ENCODE results near the gene AHI1. TPM values are rescaled to one million over a fixed set of nuclear protein-coding genes. Genes with fewer than 3 reads are reported as not detected.

Gene AHI1
- total RNA-seq, 2 experiments from 2014 or later: 21.1 to 27.5 TPM

GRCh38 chr6:135254471-135254870, 243.1 kb downstream of the AHI1 start:
- no peak for DNase-seq
- H3K4me1 Mint-ChIP-seq (ENCODE audit: low read depth): no peaks in the 10 kb centered on the region
- no peak overlapping the region for H3K4me3 Mint-ChIP-seq
- POLR2A ChIA-PET: no interaction called here
- H3K27ac Mint-ChIP-seq: no peak overlapping the region
- no peak for ATAC-seq (ENCODE audit: poor library complexity)
- H3K27me3 Mint-ChIP-seq: no peaks in the 10 kb centered on the region
- no peaks in the 10 kb centered on the region for H3K36me3 Mint-ChIP-seq (ENCODE audit: low read depth)
- Histone ChIP-seq H3K9me3 (ENCODE audit: control insufficient read depth in 1 of 2, insufficient read depth in 1 of 2, low read length in 2 of 2) (no peaks in the 10 kb centered on the region), H3K27me3 (ENCODE audit: control insufficient read depth in 1 of 2, insufficient read depth in 2 of 2, low read length in 2 of 2) (no peaks in the 10 kb centered on the region), H3K4me3 (ENCODE audit: low read length) (no peak overlapping the region), H3K27ac (ENCODE audit: low read depth in 1 of 2, low read length in 2 of 2) (no peak overlapping the region), H3K4me1 (ENCODE audit: insufficient read depth, low read length) (no peaks in the 10 kb centered on the region), H3K36me3 (ENCODE audit: insufficient read depth, low read length) (no peaks in the 10 kb centered on the region)
- TF ChIP-seq CTCF (IDR thresholded peaks at IDR 0.05): no peak
- intact Hi-C loops (cut with DNase I, micrococcal nuclease): no loop called here
- H3K9me3 Mint-ChIP-seq: no peaks in the 10 kb centered on the region
- CTCF ChIA-PET: no interaction called here

- Histone ChIP-seq H3K4me1 (ENCODE audit: insufficient read depth, low read length) (no peaks in the 10 kb centered on the region), H3K36me3 (ENCODE audit: insufficient read depth, low read length) (no peaks in the 10 kb centered on the region), H3K27ac (ENCODE audit: low read depth in 1 of 2, low read length in 2 of 2) (no peak overlapping the region), H3K27me3 (ENCODE audit: control insufficient read depth in 1 of 2, insufficient read depth in 2 of 2, low read length in 2 of 2) (no peaks in the 10 kb centered on the region), H3K4me3 (ENCODE audit: low read length) (no peak overlapping the region), H3K9me3 (ENCODE audit: control insufficient read depth in 1 of 2, insufficient read depth in 1 of 2, low read length in 2 of 2) (no peaks in the 10 kb centered on the region)
- DNase-seq: no peak
- intact Hi-C loops (cut with DNase I, micrococcal nuclease): no loop called here
- CTCF ChIA-PET: interaction anchor here (0.6 kb wide), 1 partner anchor 1046 kb away, joined by 3 read pairs; no protein-coding TSS in a partner anchor
- no peak for TF ChIP-seq CTCF (IDR thresholded peaks at IDR 0.05)
- Mint-ChIP-seq H3K27ac (no peak overlapping the region), H3K9me3 (no peaks in the 10 kb centered on the region), H3K27me3 (no peaks in the 10 kb centered on the region), H3K36me3 (ENCODE audit: low read depth) (no peaks in the 10 kb centered on the region), H3K4me1 (ENCODE audit: low read depth) (no peaks in the 10 kb centered on the region), H3K4me3 (no peak overlapping the region)
- no peak for ATAC-seq (ENCODE audit: poor library complexity)
- POLR2A ChIA-PET: interaction anchor here (0.6 kb wide), 1 partner anchor 104 kb away, joined by 4 read pairs; no protein-coding TSS in a partner anchor
These were observed 245.8 kb downstream of the AHI1 start for GRCh38 chr6:135251498-135252441.

- Mint-ChIP-seq H3K36me3 (ENCODE audit: low read depth) (no peaks in the 10 kb centered on the region), H3K4me3 (no peak overlapping the region), H3K9me3 (no peaks in the 10 kb centered on the region), H3K27ac (no peak overlapping the region), H3K4me1 (ENCODE audit: low read depth) (no peaks in the 10 kb centered on the region), H3K27me3 (no peaks in the 10 kb centered on the region)
- Histone ChIP-seq H3K4me1 (ENCODE audit: insufficient read depth, low read length) (no peaks in the 10 kb centered on the region), H3K36me3 (ENCODE audit: insufficient read depth, low read length) (no peaks in the 10 kb centered on the region), H3K27me3 (ENCODE audit: control insufficient read depth in 1 of 2, insufficient read depth in 2 of 2, low read length in 2 of 2) (no peaks in the 10 kb centered on the region), H3K4me3 (ENCODE audit: low read length) (no peak overlapping the region), H3K27ac (ENCODE audit: low read depth in 1 of 2, low read length in 2 of 2) (no peak overlapping the region), H3K9me3 (ENCODE audit: control insufficient read depth in 1 of 2, insufficient read depth in 1 of 2, low read length in 2 of 2) (no peaks in the 10 kb centered on the region)
- intact Hi-C loops (cut with DNase I, micrococcal nuclease): no loop called here
- no peak for DNase-seq
- CTCF ChIA-PET: interaction anchor here (0.6 kb wide), 1 partner anchor 1047 kb away, joined by 3 read pairs; no protein-coding TSS in a partner anchor
- no peak for TF ChIP-seq CTCF (IDR thresholded peaks at IDR 0.05)
- POLR2A ChIA-PET: no interaction called here
- ATAC-seq (ENCODE audit: poor library complexity): no peak
These were observed 246.6 kb downstream of the AHI1 start for GRCh38 chr6:135250751-135251497.

Measured in CD4-positive, alpha-beta T cell (primary cell).